ENCODE measurements around the gene CCR4.

The CCR4 gene

DNA sequence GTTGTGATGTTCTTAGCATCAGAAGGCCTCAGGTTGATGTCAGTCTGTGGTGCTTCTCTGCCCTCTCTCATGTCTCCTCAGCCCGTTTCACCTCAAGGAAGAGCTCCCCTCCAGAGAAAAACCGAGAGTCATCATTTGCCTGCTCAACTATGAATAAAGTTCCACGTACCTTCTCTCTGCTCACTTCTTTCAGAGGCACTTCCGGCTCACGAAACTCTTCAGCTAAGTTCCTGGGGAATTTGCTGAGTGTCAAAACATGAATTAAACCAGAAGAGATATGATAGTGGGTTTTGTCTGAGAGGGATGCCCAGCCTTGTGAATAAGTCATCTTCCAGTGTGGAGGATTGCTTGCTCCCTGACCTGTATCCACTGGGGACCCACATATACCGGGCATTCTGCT is 37.7 kb downstream of the CCR4 start:
- Histone ChIP-seq H3K4me1 (ENCODE audit: insufficient read depth, low read length) (no peaks in the 10 kb centered on the region), H3K9ac (ENCODE audit: low read depth, low read length) (no peak overlapping the region), H3K9me3 (ENCODE audit: insufficient read depth, low read depth, low read length) (no peaks in the 10 kb centered on the region), H3K27me3 (ENCODE audit: insufficient read depth, low read length) (no peaks in the 10 kb centered on the region), H3K36me3 (ENCODE audit: insufficient read depth, low read length) (no peaks in the 10 kb centered on the region), H3K4me3 (ENCODE audit: low read length) (no peak overlapping the region), H3K27ac (ENCODE audit: low read depth, low read length) (no peak overlapping the region)
- WGBS = 83% methylated on average over 6 of the region's 6 CpGs

DNA sequence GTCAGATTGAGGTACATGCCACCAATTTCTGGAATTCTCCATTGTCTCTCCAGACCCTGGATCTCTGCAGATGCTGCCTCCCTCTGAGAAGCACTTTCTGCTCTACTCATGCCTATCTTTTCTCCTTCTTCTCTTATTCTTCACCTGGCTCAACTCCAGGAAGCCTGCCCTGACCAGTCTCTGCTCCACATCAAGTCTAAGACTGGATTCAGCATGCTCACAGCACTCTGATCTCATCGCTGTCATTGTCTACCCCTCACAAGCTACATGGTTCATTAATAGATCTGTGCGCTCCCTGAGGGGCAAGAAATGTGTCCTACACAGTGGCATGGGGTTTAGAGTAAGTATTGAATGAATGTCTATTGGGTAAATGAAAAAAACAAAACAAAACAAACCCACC is 38.7 kb downstream of the CCR4 start:
- Histone ChIP-seq H3K4me3 (ENCODE audit: low read length) (no peak overlapping the region), H3K27ac (ENCODE audit: low read depth, low read length) (no peak overlapping the region), H3K27me3 (ENCODE audit: insufficient read depth, low read length) (no peaks in the 10 kb centered on the region), H3K36me3 (ENCODE audit: insufficient read depth, low read length) (no peaks in the 10 kb centered on the region), H3K9me3 (ENCODE audit: insufficient read depth, low read depth, low read length) (no peaks in the 10 kb centered on the region), H3K9ac (ENCODE audit: low read depth, low read length) (no peak overlapping the region), H3K4me1 (ENCODE audit: insufficient read depth, low read length) (no peaks in the 10 kb centered on the region)
- 100% methylated on average over 1 of the region's 2 CpGs for WGBS

DNA sequence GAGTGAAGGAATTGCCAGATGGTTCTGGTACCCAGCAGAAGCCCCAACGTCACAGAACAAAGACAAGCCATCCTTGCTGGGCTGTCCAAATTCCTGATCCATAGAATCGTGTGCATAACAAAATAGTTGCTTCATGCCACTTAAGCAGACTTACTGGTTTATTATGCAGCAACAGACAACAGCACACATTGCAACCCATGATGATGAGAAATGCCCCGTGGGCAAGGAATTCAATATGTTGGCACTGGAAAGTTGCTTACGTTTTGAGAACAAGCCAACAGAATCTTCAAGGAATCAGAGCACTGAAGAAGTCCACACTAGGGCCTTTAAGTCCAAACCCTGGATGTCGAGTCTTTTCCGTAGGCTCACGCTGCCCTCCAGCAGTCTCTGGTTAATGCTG is 40.3 kb downstream of the CCR4 start:
- Histone ChIP-seq H3K9me3 (ENCODE audit: insufficient read depth, low read depth, low read length) (no peaks in the 10 kb centered on the region), H3K9ac (ENCODE audit: low read depth, low read length) (no peak overlapping the region), H3K27me3 (ENCODE audit: insufficient read depth, low read length) (no peaks in the 10 kb centered on the region), H3K27ac (ENCODE audit: low read depth, low read length) (no peak overlapping the region), H3K36me3 (ENCODE audit: insufficient read depth, low read length) (no peaks in the 10 kb centered on the region), H3K4me1 (ENCODE audit: insufficient read depth, low read length) (no peaks in the 10 kb centered on the region), H3K4me3 (ENCODE audit: low read length) (no peak overlapping the region)
- WGBS = 91% methylated on average over 7 of the region's 7 CpGs

DNA sequence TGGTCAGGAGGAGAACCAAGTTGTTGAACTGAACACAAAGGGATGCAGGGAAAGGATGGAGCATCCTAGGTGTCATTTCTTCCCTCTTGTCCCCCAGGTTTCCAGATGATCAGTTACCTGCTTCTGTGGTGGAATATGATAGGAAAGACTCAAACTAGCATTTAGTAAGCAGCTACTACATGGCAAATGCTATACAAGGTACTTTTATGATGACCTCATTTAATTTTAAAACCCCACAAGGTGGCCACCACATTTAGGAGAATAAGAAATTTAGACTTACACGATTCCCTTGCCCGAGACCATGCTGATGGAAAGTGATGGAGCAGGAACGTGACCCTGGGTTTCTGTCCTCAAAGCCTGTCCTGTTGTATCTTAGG is 40.9 kb downstream of the CCR4 start:
- WGBS = 90% methylated on average over 3 of the region's 3 CpGs
- Histone ChIP-seq H3K9ac (ENCODE audit: low read depth, low read length) (no peak overlapping the region), H3K36me3 (ENCODE audit: insufficient read depth, low read length) (no peaks in the 10 kb centered on the region), H3K4me3 (ENCODE audit: low read length) (no peak overlapping the region), H3K4me1 (ENCODE audit: insufficient read depth, low read length) (no peaks in the 10 kb centered on the region), H3K27ac (ENCODE audit: low read depth, low read length) (no peak overlapping the region), H3K27me3 (ENCODE audit: insufficient read depth, low read length) (no peaks in the 10 kb centered on the region), H3K9me3 (ENCODE audit: insufficient read depth, low read depth, low read length) (no peaks in the 10 kb centered on the region)

DNA sequence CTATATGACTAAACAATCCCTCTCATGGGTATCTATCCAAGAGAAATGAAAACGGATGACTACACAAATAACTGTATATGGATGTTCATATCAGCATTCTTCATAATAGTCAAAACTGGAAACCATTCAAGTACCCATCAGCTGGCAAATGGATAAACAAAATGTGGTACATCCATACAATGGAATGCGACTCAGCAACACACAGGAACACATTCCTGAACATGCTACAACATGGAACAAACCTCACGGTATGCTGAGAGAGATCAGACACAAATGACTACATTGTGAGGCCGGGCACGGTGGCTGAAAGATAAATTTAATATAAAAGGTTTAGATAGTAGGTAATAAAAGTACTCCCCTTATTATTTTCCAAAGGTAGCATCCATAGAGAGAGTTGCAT is 42.6 kb downstream of the CCR4 start:
- no peaks in the 10 kb centered on the region for H3K36me3 ChIP-seq (ENCODE audit: insufficient read depth, low read length)
- H3K4me1 ChIP-seq (ENCODE audit: insufficient read depth, low read length) = no peaks in the 10 kb centered on the region
- H3K27me3 ChIP-seq (ENCODE audit: insufficient read depth, low read length) = no peaks in the 10 kb centered on the region
- WGBS = 95% methylated on average over 3 of the region's 5 CpGs
- no peak overlapping the region for H3K27ac ChIP-seq (ENCODE audit: low read depth, low read length)
- H3K9me3 ChIP-seq (ENCODE audit: insufficient read depth, low read depth, low read length) = no peaks in the 10 kb centered on the region
- H3K4me3 ChIP-seq (ENCODE audit: low read length) = no peak overlapping the region
- H3K9ac ChIP-seq (ENCODE audit: low read depth, low read length) = no peak overlapping the region

DNA sequence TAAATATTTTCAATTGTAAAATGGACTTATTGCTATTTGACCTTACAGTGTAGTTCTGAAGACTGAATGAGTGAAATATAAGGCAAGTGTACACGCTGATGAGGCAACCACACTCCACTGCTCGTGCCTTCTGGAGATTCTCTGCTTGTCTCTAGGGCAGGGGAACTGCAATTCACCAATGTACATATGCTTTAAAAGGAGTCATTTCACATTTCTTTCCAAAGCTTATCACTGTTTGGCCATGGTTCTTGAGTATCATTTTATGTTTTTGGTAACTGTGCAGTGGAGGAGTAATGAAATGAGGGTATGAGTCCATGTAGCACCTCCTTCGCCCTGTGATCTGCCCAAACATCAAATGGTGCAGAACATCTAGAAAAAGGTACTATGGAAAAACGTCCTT is 43.7 kb downstream of the CCR4 start:
- 87% methylated on average over 4 of the region's 4 CpGs for WGBS
- H3K27ac ChIP-seq (ENCODE audit: low read depth, low read length) = no peak overlapping the region
- no peaks in the 10 kb centered on the region for H3K4me1 ChIP-seq (ENCODE audit: insufficient read depth, low read length)
- no peaks in the 10 kb centered on the region for H3K27me3 ChIP-seq (ENCODE audit: insufficient read depth, low read length)
- no peaks in the 10 kb centered on the region for H3K9me3 ChIP-seq (ENCODE audit: insufficient read depth, low read depth, low read length)
- no peak overlapping the region for H3K4me3 ChIP-seq (ENCODE audit: low read length)
- H3K9ac ChIP-seq (ENCODE audit: low read depth, low read length) = no peak overlapping the region
- H3K36me3 ChIP-seq (ENCODE audit: insufficient read depth, low read length) = no peaks in the 10 kb centered on the region

DNA sequence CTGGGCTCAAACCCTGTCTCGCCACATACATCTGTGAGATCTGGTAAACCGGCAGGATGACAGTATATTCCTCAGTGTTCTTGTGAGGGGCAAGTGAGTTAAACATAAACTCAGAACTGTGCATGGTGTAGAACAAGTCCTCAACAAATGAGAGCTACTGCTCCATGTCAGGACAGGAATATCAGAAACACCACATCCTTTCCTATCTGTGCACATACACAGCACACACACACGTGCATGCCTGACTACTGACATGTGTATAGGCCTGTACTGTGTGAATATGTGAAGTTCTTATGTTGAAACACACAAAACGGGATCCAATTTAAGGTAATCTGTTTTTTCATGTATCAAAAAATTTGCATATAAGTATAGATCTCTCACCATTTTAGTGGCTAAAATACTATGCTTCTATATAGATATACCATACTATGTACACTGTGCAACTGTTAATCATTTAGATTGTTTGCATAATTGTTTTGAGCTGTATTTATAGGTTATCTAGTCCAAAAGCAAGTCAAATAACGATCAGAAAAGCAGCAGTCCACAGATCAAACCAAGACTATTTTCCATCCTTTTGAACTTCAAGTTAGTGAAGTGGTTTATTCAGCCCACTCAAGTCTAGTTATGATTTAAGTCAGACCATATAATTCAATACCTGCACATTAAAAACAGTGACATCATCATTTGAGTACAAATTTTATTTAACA is 44.8 kb downstream of the CCR4 start:
- no peaks in the 10 kb centered on the region for H3K36me3 ChIP-seq (ENCODE audit: insufficient read depth, low read length)
- H3K4me1 ChIP-seq (ENCODE audit: insufficient read depth, low read length) = no peaks in the 10 kb centered on the region
- 80% methylated on average over 3 of the region's 5 CpGs for WGBS
- no peak overlapping the region for H3K27ac ChIP-seq (ENCODE audit: low read depth, low read length)
- no peak overlapping the region for H3K9ac ChIP-seq (ENCODE audit: low read depth, low read length)
- H3K9me3 ChIP-seq (ENCODE audit: insufficient read depth, low read depth, low read length) = no peaks in the 10 kb centered on the region
- no peak overlapping the region for H3K4me3 ChIP-seq (ENCODE audit: low read length)
- H3K27me3 ChIP-seq (ENCODE audit: insufficient read depth, low read length) = no peaks in the 10 kb centered on the region

DNA sequence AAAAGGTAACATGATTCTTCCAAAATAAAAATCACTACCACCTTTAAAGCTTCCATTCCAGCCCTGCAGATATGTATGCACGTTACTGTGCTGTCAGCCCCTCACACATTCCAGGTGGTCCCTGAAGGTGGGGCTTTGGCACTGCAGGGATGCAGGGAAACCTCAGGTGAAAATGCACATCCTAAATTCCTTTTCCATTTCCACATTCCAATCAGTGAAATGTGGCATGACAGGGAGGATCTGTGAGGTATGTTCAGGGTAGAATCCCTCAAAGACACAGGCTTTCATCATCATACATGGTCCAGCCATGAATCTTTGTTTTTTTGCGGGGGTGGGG is 45.3 kb downstream of the CCR4 start:
- H3K27me3 ChIP-seq (ENCODE audit: insufficient read depth, low read length) = no peaks in the 10 kb centered on the region
- WGBS = 91% methylated on average over 2 of the region's 2 CpGs
- no peaks in the 10 kb centered on the region for H3K9me3 ChIP-seq (ENCODE audit: insufficient read depth, low read depth, low read length)
- H3K36me3 ChIP-seq (ENCODE audit: insufficient read depth, low read length) = no peaks in the 10 kb centered on the region
- H3K27ac ChIP-seq (ENCODE audit: low read depth, low read length) = no peak overlapping the region
- H3K9ac ChIP-seq (ENCODE audit: low read depth, low read length) = no peak overlapping the region
- no peak overlapping the region for H3K4me3 ChIP-seq (ENCODE audit: low read length)
- H3K4me1 ChIP-seq (ENCODE audit: insufficient read depth, low read length) = no peaks in the 10 kb centered on the region

DNA sequence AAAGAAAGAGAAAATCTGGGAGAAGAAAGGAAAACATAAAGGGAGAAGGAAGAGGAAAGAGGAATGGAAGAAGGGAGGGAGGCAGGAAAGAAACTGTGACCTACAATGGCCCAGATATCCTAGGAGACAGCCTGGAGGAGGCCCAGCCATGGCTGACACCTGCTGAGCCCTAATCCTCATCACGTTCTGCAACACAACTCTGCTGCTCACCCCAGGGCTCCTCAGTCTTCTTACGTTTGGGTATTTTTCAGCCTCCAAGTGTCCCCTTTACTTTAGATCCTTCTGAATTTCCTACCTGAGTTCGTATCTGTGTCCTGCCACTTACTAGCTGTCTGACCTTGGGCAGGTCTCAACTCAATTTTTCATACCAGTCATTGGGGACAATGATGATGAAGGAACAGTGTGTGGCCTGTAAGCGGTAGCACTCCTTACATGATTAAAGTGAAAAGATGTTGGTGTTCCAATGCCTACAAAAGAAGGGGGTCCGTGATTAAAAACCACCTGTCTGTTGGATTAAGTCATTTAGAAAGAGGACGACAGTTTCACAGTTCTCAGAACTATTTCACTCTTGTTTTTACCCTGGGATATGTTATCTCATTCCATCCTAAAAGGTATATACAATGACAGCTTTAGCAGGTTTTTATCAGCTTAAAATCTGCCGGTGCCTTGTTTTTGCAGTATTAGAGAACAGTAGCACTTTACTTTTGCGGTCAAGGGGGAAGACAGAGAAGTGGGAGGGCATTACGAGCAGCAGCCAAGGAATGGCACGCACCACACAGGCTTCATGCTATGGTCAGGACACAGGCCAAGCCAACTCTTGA is 47.4 kb downstream of the CCR4 start:
- Histone ChIP-seq H3K27ac (ENCODE audit: low read depth, low read length) (no peak overlapping the region), H3K4me3 (ENCODE audit: low read length) (no peak overlapping the region), H3K9me3 (ENCODE audit: insufficient read depth, low read depth, low read length) (no peaks in the 10 kb centered on the region), H3K27me3 (ENCODE audit: insufficient read depth, low read length) (no peaks in the 10 kb centered on the region), H3K4me1 (ENCODE audit: insufficient read depth, low read length) (no peaks in the 10 kb centered on the region), H3K9ac (ENCODE audit: low read depth, low read length) (no peak overlapping the region), H3K36me3 (ENCODE audit: insufficient read depth, low read length) (no peaks in the 10 kb centered on the region)
- WGBS = 85% methylated on average over 10 of the region's 10 CpGs

DNA sequence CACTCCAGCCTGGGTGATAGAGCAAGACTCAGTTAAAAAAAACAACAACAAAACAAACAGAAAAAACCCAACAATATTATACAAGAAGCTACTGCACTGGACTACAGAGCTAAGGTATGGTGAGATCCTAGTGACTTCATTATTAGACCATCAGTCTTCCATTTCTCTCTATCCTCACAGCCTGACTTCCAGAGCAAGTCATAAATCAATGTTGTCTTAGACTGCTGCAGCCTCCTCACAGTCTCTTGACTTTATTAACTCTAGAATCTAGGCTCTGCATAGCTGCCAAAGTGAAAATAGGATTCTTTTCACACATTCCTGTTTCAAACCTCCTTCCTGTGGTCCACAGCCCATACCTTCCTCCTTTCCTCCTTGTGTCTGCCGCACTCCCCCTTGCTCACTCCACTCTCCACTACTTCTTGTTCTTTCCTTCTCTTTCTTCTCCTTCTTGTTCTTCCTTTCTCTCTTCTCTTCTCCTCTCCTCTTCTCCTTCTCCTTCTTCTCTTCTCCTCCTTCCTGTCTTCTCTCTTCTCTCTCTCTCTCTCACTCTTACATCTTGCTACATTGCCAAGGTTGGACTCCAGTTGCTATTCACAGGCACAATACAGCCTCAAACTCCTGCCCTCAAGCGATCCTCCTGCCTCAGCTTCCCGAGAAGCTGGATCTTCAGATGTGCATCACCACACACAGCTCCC is 49.4 kb downstream of the CCR4 start:
- Histone ChIP-seq H3K27me3 (ENCODE audit: insufficient read depth, low read length) (no peaks in the 10 kb centered on the region), H3K9me3 (ENCODE audit: insufficient read depth, low read depth, low read length) (no peaks in the 10 kb centered on the region), H3K9ac (ENCODE audit: low read depth, low read length) (no peak overlapping the region), H3K27ac (ENCODE audit: low read depth, low read length) (no peak overlapping the region), H3K4me1 (ENCODE audit: insufficient read depth, low read length) (peaks cover 12% of the 10 kb centered on the region), H3K36me3 (ENCODE audit: insufficient read depth, low read length) (no peaks in the 10 kb centered on the region), H3K4me3 (ENCODE audit: low read length) (no peak overlapping the region)
- 92% methylated on average over 3 of the region's 3 CpGs for WGBS

DNA sequence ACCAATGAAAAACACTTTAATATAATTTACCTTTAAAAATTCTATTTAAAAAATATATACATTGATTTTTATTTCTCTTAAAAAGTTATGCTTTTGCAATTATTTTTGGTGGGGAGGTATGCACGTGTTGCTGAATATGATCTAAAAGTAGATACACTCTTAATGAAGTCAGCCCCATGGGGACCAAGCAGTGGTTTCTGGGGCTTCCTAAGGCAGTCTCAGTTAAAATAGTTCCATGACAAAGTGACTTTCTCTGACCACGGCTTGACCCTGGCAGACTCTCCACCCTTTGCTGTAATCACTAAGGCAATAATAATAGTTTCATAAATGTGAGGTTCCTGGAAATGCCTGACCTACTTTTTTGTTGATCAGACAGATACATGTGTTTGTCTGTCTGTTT is 50.4 kb downstream of the CCR4 start:
- Histone ChIP-seq H3K36me3 (ENCODE audit: insufficient read depth, low read length) (no peaks in the 10 kb centered on the region), H3K9me3 (ENCODE audit: insufficient read depth, low read depth, low read length) (no peaks in the 10 kb centered on the region), H3K27me3 (ENCODE audit: insufficient read depth, low read length) (no peaks in the 10 kb centered on the region), H3K4me3 (ENCODE audit: low read length) (no peak overlapping the region), H3K27ac (ENCODE audit: low read depth, low read length) (no peak overlapping the region), H3K9ac (ENCODE audit: low read depth, low read length) (no peak overlapping the region), H3K4me1 (ENCODE audit: insufficient read depth, low read length) (peaks cover 12% of the 10 kb centered on the region)
- 89% methylated on average over 2 of the region's 2 CpGs for WGBS
